ENCODE data around the gene ADGRF5.

ADGRF5 gene

GRCh38 chr6:46821458-46821881 is 100.3 kb downstream of the ADGRF5 start:
- DNase-seq (ENCODE audit: low read depth): no peak

GRCh38 chr6:46819561-46819960 is 102.2 kb downstream of the ADGRF5 start:
- no peak for DNase-seq (ENCODE audit: low read depth)

GRCh38 chr6:46816626-46817025 is 105.1 kb downstream of the ADGRF5 start:
- DNase-seq (ENCODE audit: low read depth): no peak

GRCh38 chr6:46815130-46815529 is 106.6 kb downstream of the ADGRF5 start:
- no peak for DNase-seq (ENCODE audit: low read depth)

- no peak for DNase-seq (ENCODE audit: low read depth)
These were observed 112.9 kb downstream of the ADGRF5 start for GRCh38 chr6:46808806-46809205.
